Vagina (tissue), 2 donors: ENCODE data around the gene ABCA2. TPM values are rescaled to one million over a fixed set of nuclear protein-coding genes. Genes with fewer than 3 reads are reported as not detected.

ENCODE experiments used
- DNase-seq, 2 donors: peaks; one replicate each; pipeline ENCODE4 v3.0.0-alpha.2; 2017; ENCODE audit errors: extremely low spot score in 2 of 2
- H3K27ac ChIP-seq: fragments of 200-600 bp; sonication (generic); one replicate; pipeline ENCODE4 v1.5.1; 2019
- H3K27me3 ChIP-seq: fragments of 200-600 bp; sonication (generic); one replicate; pipeline ENCODE4 v1.5.1; 2019
- H3K36me3 ChIP-seq, 2 donors: fragments of 200-600 bp; sonication (generic); one replicate each; pipeline ENCODE4 v1.5.1; 2017 to 2019
- H3K4me1 ChIP-seq: fragments of 200-600 bp; sonication (generic); one replicate; pipeline ENCODE4 v1.5.1; 2019
- H3K4me3 ChIP-seq, 2 donors: fragments of 200-600 bp; sonication (generic); 1 replicate in 1 of 2; 2 replicates in 1 of 2; pipeline ENCODE4 v1.5.1; 2016 to 2019
- H3K9me3 ChIP-seq: fragments of 200-600 bp; sonication (generic); one replicate; pipeline ENCODE4 v1.5.1; 2019
- CTCF ChIP-seq, 3 experiments: fragments of 450-650 bp in 2 of 3; fragments of 200-600 bp in 1 of 3; sonication (generic) in 1 of 3; IDR thresholded peaks; one replicate each; pipeline ENCODE4 v1.5.1; 2017 to 2019; ENCODE audit warnings: antibody characterized with exemption in 3 of 3, mild to moderate bottlenecking in 2 of 3, moderate library complexity in 2 of 3
- POLR2A ChIP-seq, 2 donors: fragments of 450-650 bp; IDR thresholded peaks; one replicate each; pipeline ENCODE4 v1.6.1; 2017; ENCODE audit warnings: antibody characterized with exemption in 2 of 2, mild to moderate bottlenecking in 2 of 2, moderate library complexity in 2 of 2
- POLR2AphosphoS5 ChIP-seq, 2 donors: sonication (generic); formaldehyde crosslinking; IDR thresholded peaks; one replicate each; pipeline ENCODE4 v1.9.0; 2017; ENCODE audit warnings: antibody characterized with exemption in 2 of 2, mild to moderate bottlenecking in 2 of 2, low read depth in 1 of 2; ENCODE audit not compliant: insufficient read depth in 1 of 2
- intact Hi-C: fragments of 100-400 bp; cut with DNase I; formaldehyde crosslinking; loops from one replicate; pipeline ENCODE4 v1.15.1; 2023
- total RNA-seq: library from RNA; depleted of rRNA; stranded (reverse); fragments of >200 nt; gene quantifications from one replicate; pipeline ENCODE4 v1.2.3, GENCODE V29; 2016

ABCA2 gene
- total RNA-seq, 1 donor from 2014 or later = 44.0 TPM

- Histone ChIP-seq H3K27ac (peak overlapping the region; percentile 48), H3K4me3 (peak overlapping the region in 1 of 2 donors; percentile 51), H3K36me3 (no peaks in the 10 kb centered on the region), H3K27me3 (no peaks in the 10 kb centered on the region), H3K4me1 (peaks cover 40% of the 10 kb centered on the region), H3K9me3 (no peaks in the 10 kb centered on the region)
- no peak for DNase-seq
- intact Hi-C loops = loop anchor here (5.0 kb wide), 1 partner anchor 85 kb away; the partner anchor contains the start of gene FBXW5
- no peak for TF ChIP-seq CTCF (IDR thresholded peaks at IDR 0.05)
These were observed 1.2 kb downstream of the ABCA2 start for GRCh38 chr9:137026828-137027227.

GRCh38 chr9:137026384-137026783, 1.7 kb downstream of the ABCA2 start:
- H3K9me3 ChIP-seq = no peaks in the 10 kb centered on the region
- peaks cover 40% of the 10 kb centered on the region for H3K4me1 ChIP-seq

GRCh38 chr9:137025517-137025966, 2.5 kb downstream of the ABCA2 start:
- no peak for DNase-seq
- H3K36me3 ChIP-seq = no peaks in the 10 kb centered on the region
- H3K4me1 ChIP-seq = peaks cover 40% of the 10 kb centered on the region
- intact Hi-C loops = loop anchor here (5.0 kb wide), 1 partner anchor 83 kb away; the partner anchor contains the start of gene FBXW5
- no peaks in the 10 kb centered on the region for H3K9me3 ChIP-seq
- H3K27me3 ChIP-seq = no peaks in the 10 kb centered on the region
- TF ChIP-seq POLR2AphosphoS5 (IDR thresholded peaks at IDR 0.05; ENCODE audit: insufficient read depth in 1 of 2, low read depth in 1 of 2) (no peak), CTCF (IDR thresholded peaks at IDR 0.05) (no peak)
- H3K27ac ChIP-seq = no peak overlapping the region
- no peak overlapping the region for H3K4me3 ChIP-seq

More at GRCh38 chr9:137026384-137026783, 1.7 kb downstream of the ABCA2 start:
- no peak overlapping the region for H3K27ac ChIP-seq
- no peak overlapping the region for H3K4me3 ChIP-seq
- no peaks in the 10 kb centered on the region for H3K36me3 ChIP-seq
- no peak for TF ChIP-seq POLR2A (IDR thresholded peaks at IDR 0.05)
- no peak for TF ChIP-seq CTCF (IDR thresholded peaks at IDR 0.05)
- TF ChIP-seq POLR2AphosphoS5 (IDR thresholded peaks at IDR 0.05; ENCODE audit: insufficient read depth in 1 of 2, low read depth in 1 of 2) = no peak
- intact Hi-C loops = loop anchor here (5.0 kb wide), 1 partner anchor 84 kb away; the partner anchor contains the start of gene FBXW5
- H3K27me3 ChIP-seq = no peaks in the 10 kb centered on the region
- no peak for DNase-seq

GRCh38 chr9:137023583-137023991, 4.5 kb downstream of the ABCA2 start:
- Histone ChIP-seq H3K27ac (no peak overlapping the region), H3K36me3 (no peaks in the 10 kb centered on the region)

GRCh38 chr9:137023157-137023556, 4.9 kb downstream of the ABCA2 start:
- no peaks in the 10 kb centered on the region for H3K9me3 ChIP-seq
- intact Hi-C loops = no loop called here
- DNase-seq = no peak
- peaks cover 26% of the 10 kb centered on the region for H3K4me1 ChIP-seq
- no peak overlapping the region for H3K4me3 ChIP-seq
- H3K36me3 ChIP-seq = no peaks in the 10 kb centered on the region
- H3K27me3 ChIP-seq = no peaks in the 10 kb centered on the region
- TF ChIP-seq POLR2AphosphoS5 (IDR thresholded peaks at IDR 0.05; ENCODE audit: insufficient read depth in 1 of 2, low read depth in 1 of 2) (no peak), POLR2A (IDR thresholded peaks at IDR 0.05) (no peak)
- H3K27ac ChIP-seq = no peak overlapping the region

More at GRCh38 chr9:137023583-137023991, 4.5 kb downstream of the ABCA2 start:
- Histone ChIP-seq H3K4me3 (no peak overlapping the region), H3K9me3 (no peaks in the 10 kb centered on the region), H3K4me1 (peaks cover 29% of the 10 kb centered on the region), H3K27me3 (no peaks in the 10 kb centered on the region)
- no peak for TF ChIP-seq POLR2AphosphoS5 (IDR thresholded peaks at IDR 0.05; ENCODE audit: insufficient read depth in 1 of 2, low read depth in 1 of 2)
- no peak for DNase-seq
- intact Hi-C loops = no loop called here

GRCh38 chr9:137022662-137023008, 5.4 kb downstream of the ABCA2 start:
- H3K27me3 ChIP-seq = no peaks in the 10 kb centered on the region
- TF ChIP-seq POLR2A (IDR thresholded peaks at IDR 0.05) = no peak
- no peak for TF ChIP-seq POLR2AphosphoS5 (IDR thresholded peaks at IDR 0.05; ENCODE audit: insufficient read depth in 1 of 2, low read depth in 1 of 2)
- no peak for TF ChIP-seq CTCF (IDR thresholded peaks at IDR 0.05)
- peaks cover 25% of the 10 kb centered on the region for H3K4me1 ChIP-seq
- H3K9me3 ChIP-seq = no peaks in the 10 kb centered on the region
- peaks cover 0 to 3% of the 10 kb centered on the region in 2 donors for H3K36me3 ChIP-seq
- intact Hi-C loops = no loop called here
- H3K27ac ChIP-seq = no peak overlapping the region
- DNase-seq = no peak
- no peak overlapping the region for H3K4me3 ChIP-seq
